Measurements from ENCODE around the gene CSNK1D. TPM values are rescaled to one million over a fixed set of nuclear protein-coding genes. Genes with fewer than 3 reads are reported as not detected.
A peak's percentile ranks its signal among the peaks of the same experiment; 100 is the strongest.
"Not testable (repeated sequence)": the region's sequence is repeated elsewhere in the genome, so short reads cannot be mapped to it uniquely, and the experiment has no call there.

The CSNK1D gene
- polyA plus RNA-seq, 4 donors: 111 to 148 (median 137) TPM

DNA sequence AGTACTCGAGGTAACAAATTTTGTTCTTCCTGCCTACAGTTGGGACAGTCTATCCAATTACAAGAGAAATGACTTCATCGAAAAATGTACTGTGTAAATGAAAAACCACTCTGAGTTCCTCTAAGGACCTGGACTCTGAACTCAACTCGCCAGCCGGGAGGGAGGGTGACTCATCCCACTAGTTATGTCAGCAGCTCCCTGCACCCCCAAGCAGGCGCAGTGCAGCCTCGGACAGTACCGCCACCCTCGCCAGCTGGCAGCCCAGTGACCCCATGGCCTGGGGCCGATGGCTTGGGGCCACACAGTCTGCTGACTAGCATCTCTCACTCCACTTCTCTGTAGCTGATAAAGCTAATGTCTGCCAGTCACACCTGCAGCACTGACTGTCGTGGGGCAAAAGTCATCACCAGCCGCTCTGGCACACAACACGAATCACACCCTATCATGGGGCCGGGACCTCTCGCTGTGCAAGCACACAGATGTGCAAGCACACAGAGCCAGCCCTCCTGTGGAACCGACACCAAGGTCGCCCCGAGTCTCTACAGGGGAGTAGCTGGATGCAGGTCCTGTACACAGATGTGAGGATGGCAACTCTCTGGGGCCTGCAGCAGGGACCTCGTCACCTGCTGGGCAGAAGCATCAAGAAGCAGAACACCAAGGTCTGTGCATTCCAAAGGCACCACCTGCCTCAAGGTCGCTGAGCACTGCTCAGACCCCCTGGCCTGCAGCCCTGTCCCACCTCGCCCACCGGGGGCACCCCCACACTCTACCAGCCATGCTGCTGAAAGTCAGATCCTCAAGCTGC, 5.7 kb downstream of the CSNK1D start:
- Histone ChIP-seq H3K4me3 (ENCODE audit: low read depth in 1 of 3, low read length in 3 of 3) (peak overlapping the region in 2 of 3 donors; percentile 1 to 34), H3K4me1 (ENCODE audit: control insufficient read depth in 3 of 3, insufficient read depth in 2 of 3, low read depth in 1 of 3, low read length in 2 of 3) (peaks cover 12 to 62% (median 21%) of the 10 kb centered on the region in 3 donors), H3K36me3 (ENCODE audit: control insufficient read depth in 3 of 3, insufficient read depth in 2 of 3, low read depth in 1 of 3, low read length in 3 of 3) (peaks cover 5 to 90% (median 15%) of the 10 kb centered on the region in 3 donors), H3K27ac (ENCODE audit: low read depth in 1 of 3, low read length in 2 of 3) (peak overlapping the region; percentile 92 to 99 (median 97)), H3K9me3 (ENCODE audit: control insufficient read depth in 2 of 2, insufficient read depth in 1 of 2, low read depth in 1 of 2, low read length in 1 of 2) (no peaks in the 10 kb centered on the region), H3K27me3 (ENCODE audit: control insufficient read depth in 3 of 3, insufficient read depth in 3 of 3, low read length in 3 of 3) (no peaks in the 10 kb centered on the region)
- DNase-seq: peak; percentile 96 to 99
- WGBS, 3 donors: 4 to 24% (median 20%) methylated on average over 21 of the region's 21 CpGs
- no peak for FAIRE-seq

DNA sequence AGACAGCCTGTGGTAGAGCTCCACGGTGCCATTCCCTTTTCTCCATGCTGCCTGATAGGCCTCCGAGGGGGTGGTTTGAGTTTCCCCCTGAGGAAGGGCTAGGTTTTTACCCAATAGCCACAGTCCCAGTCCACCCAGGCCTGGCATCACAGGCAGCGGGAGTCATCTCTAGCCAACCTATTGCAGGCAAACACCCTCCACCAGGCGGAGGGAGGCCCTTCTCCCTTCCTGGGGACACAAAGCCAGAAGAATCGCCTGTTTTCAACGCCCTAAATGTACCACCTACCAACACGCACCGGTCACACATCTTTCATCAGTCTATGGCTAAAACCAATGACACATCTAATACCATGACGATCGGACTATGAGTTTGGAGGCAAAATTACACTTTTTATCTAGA, 7.4 kb downstream of the CSNK1D start:
- Histone ChIP-seq H3K36me3 (ENCODE audit: control insufficient read depth in 3 of 3, insufficient read depth in 2 of 3, low read depth in 1 of 3, low read length in 3 of 3) (peaks cover 8 to 93% (median 26%) of the 10 kb centered on the region in 3 donors), H3K27me3 (ENCODE audit: control insufficient read depth in 3 of 3, insufficient read depth in 3 of 3, low read length in 3 of 3) (no peaks in the 10 kb centered on the region), H3K4me3 (ENCODE audit: low read depth in 1 of 3, low read length in 3 of 3) (no peak overlapping the region), H3K4me1 (ENCODE audit: control insufficient read depth in 3 of 3, insufficient read depth in 2 of 3, low read depth in 1 of 3, low read length in 2 of 3) (peaks cover 4 to 53% (median 15%) of the 10 kb centered on the region in 3 donors), H3K27ac (ENCODE audit: low read depth in 1 of 3, low read length in 2 of 3) (peak overlapping the region; percentile 79 to 99 (median 97)), H3K9me3 (ENCODE audit: control insufficient read depth in 2 of 2, insufficient read depth in 1 of 2, low read depth in 1 of 2, low read length in 1 of 2) (no peaks in the 10 kb centered on the region)
- DNase-seq: no peak
- FAIRE-seq: no peak
- WGBS, 3 donors: 77 to 86% (median 85%) methylated on average over 10 of the region's 10 CpGs

DNA sequence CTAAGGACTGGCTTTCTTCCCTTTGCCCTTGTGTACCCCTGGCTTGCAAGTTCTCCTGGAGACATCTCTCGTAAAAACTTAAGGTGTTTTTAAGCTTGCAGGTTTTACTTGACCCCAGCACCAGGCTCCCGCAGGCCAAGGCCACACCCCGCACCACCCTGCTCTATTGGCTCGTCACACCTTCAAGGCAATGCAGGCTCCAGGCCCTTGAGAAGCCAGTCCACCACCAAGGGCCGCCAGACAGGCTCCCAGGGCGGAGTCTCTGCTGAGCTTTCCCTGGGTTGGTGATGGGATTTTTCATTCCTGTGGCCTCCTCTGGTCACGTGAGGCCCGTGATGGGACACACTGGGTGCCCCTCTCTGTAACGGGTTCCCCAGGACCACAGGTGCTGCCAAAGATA, 9.9 kb downstream of the CSNK1D start:
- peaks cover 4 to 29% (median 5%) of the 10 kb centered on the region in 3 donors for H3K4me1 ChIP-seq (ENCODE audit: control insufficient read depth in 3 of 3, insufficient read depth in 2 of 3, low read depth in 1 of 3, low read length in 2 of 3)
- DNase-seq: no peak
- FAIRE-seq: no peak
- H3K4me3 ChIP-seq (ENCODE audit: low read depth in 1 of 3, low read length in 3 of 3): no peak overlapping the region
- no peaks in the 10 kb centered on the region for H3K9me3 ChIP-seq (ENCODE audit: control insufficient read depth in 2 of 2, insufficient read depth in 1 of 2, low read depth in 1 of 2, low read length in 1 of 2)
- H3K27me3 ChIP-seq (ENCODE audit: control insufficient read depth in 3 of 3, insufficient read depth in 3 of 3, low read length in 3 of 3): no peaks in the 10 kb centered on the region
- 64 to 82% (median 75%) methylated on average over 9 of the region's 9 CpGs for WGBS, 3 donors
- no peak overlapping the region for H3K27ac ChIP-seq (ENCODE audit: low read depth in 1 of 3, low read length in 2 of 3)
- peaks cover 8 to 79% (median 31%) of the 10 kb centered on the region in 3 donors for H3K36me3 ChIP-seq (ENCODE audit: control insufficient read depth in 3 of 3, insufficient read depth in 2 of 3, low read depth in 1 of 3, low read length in 3 of 3)

DNA sequence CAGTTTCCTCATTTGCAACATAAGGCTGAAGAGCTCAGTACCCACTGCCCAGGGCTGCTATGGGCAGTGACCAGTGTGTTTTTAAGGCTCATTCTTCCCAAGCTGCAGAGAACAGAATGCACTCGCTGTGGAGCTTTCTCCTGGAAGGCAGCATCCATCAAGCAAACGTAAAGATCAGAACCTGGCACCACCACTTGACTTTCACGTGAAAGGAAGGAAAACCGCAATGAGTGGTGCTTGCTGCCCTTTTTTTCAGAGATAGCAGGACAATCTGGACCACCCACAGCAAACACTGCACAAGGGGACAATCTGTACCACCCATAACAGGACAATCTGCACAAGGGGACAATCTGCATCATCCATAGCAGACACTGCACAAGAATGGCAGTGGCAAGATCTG, 11.2 kb downstream of the CSNK1D start:
- peaks cover 11 to 78% (median 38%) of the 10 kb centered on the region in 3 donors for H3K36me3 ChIP-seq (ENCODE audit: control insufficient read depth in 3 of 3, insufficient read depth in 2 of 3, low read depth in 1 of 3, low read length in 3 of 3)
- no peaks in the 10 kb centered on the region for H3K9me3 ChIP-seq (ENCODE audit: control insufficient read depth in 2 of 2, insufficient read depth in 1 of 2, low read depth in 1 of 2, low read length in 1 of 2)
- no peak for FAIRE-seq
- peaks cover 0 to 17% (median 0%) of the 10 kb centered on the region in 3 donors for H3K4me1 ChIP-seq (ENCODE audit: control insufficient read depth in 3 of 3, insufficient read depth in 2 of 3, low read depth in 1 of 3, low read length in 2 of 3)
- no peak overlapping the region for H3K27ac ChIP-seq (ENCODE audit: low read depth in 1 of 3, low read length in 2 of 3)
- DNase-seq: no peak
- 78 to 85% (median 83%) methylated on average over 4 of the region's 4 CpGs for WGBS, 3 donors
- no peak overlapping the region for H3K4me3 ChIP-seq (ENCODE audit: low read depth in 1 of 3, low read length in 3 of 3)
- no peaks in the 10 kb centered on the region for H3K27me3 ChIP-seq (ENCODE audit: control insufficient read depth in 3 of 3, insufficient read depth in 3 of 3, low read length in 3 of 3)

DNA sequence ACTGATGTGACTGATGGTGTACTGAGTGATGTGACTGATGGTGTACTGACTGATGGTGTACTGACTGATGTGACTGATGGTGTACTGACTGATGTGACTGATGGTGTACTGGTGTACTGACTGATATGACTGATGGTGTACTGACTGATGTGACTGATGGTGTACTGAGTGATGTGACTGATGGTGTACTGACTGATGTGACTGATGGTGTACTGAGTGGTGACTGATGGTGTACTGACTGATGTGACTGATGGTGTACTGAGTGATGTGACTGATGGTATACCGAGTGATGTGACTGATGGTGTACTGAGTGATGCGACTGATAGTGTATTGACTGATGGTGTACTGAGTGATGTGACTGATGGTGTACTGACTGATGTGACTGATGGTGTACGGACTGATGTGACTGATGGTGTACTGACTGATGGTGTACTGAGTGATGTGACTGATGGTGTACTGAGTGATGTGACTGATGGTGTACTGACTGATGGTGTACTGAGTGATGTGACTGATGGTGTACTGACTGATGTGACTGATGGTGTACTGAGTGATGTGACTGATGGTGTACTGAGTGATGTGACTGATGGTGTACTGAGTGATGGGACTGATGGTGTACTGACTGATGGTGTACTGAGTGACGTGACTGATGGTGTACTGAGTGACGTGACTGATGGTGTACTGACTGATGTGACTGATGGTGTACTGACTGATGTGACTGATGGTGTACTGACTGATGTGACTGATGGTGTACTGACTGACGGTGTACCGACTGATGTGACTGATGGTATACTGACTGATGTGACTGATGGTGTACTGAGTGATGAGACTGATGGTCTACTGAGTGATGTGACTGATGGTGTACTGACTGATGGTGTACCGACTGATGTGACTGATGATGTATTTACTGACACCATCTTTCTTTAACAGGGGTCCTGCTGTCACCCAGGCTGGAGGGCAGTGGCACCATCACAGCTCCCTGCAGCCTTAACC, 13.2 kb downstream of the CSNK1D start:
- not testable (repeated sequence) for H3K27ac ChIP-seq (ENCODE audit: low read depth in 1 of 3, low read length in 2 of 3); H3K9me3 ChIP-seq (ENCODE audit: control insufficient read depth in 2 of 2, insufficient read depth in 1 of 2, low read depth in 1 of 2, low read length in 1 of 2); H3K4me1 ChIP-seq (ENCODE audit: control insufficient read depth in 3 of 3, insufficient read depth in 2 of 3, low read depth in 1 of 3, low read length in 2 of 3); FAIRE-seq; H3K27me3 ChIP-seq (ENCODE audit: control insufficient read depth in 3 of 3, insufficient read depth in 3 of 3, low read length in 3 of 3); H3K4me3 ChIP-seq (ENCODE audit: low read depth in 1 of 3, low read length in 3 of 3); DNase-seq
- peaks cover 8 to 80% (median 39%) of the 10 kb centered on the region in 3 donors for H3K36me3 ChIP-seq (ENCODE audit: control insufficient read depth in 3 of 3, insufficient read depth in 2 of 3, low read depth in 1 of 3, low read length in 3 of 3)
- 93 to 97% (median 96%) methylated on average over 8 of the region's 8 CpGs for WGBS, 3 donors

DNA sequence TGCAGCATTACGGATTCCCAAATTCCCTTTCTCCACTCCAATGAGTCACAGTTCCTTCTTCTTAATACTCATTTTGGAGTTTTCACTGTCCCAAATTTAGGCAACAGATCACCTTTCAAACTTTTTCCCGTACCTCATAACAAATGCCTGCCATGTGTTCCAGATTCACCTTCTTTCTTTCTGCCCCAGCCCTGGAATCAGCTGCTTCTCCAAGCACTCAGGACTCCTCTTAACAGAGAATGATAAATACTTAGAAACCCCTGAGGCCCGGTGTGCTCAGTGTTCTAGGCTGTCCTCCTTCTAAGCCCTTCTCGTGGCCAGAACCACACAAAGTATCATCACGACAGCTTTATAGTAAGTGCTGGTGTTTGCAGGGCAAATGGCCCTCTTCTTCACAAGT, 14.9 kb downstream of the CSNK1D start:
- Histone ChIP-seq H3K4me1 (ENCODE audit: control insufficient read depth in 3 of 3, insufficient read depth in 2 of 3, low read depth in 1 of 3, low read length in 2 of 3) (no peaks in the 10 kb centered on the region), H3K36me3 (ENCODE audit: control insufficient read depth in 3 of 3, insufficient read depth in 2 of 3, low read depth in 1 of 3, low read length in 3 of 3) (peaks cover 8 to 74% (median 37%) of the 10 kb centered on the region in 3 donors), H3K9me3 (ENCODE audit: control insufficient read depth in 2 of 2, insufficient read depth in 1 of 2, low read depth in 1 of 2, low read length in 1 of 2) (no peaks in the 10 kb centered on the region), H3K27me3 (ENCODE audit: control insufficient read depth in 3 of 3, insufficient read depth in 3 of 3, low read length in 3 of 3) (no peaks in the 10 kb centered on the region), H3K27ac (ENCODE audit: low read depth in 1 of 3, low read length in 2 of 3) (no peak overlapping the region), H3K4me3 (ENCODE audit: low read depth in 1 of 3, low read length in 3 of 3) (no peak overlapping the region)
- DNase-seq (no peak), FAIRE-seq (no peak)
- WGBS, 3 donors: 76 to 83% (median 81%) methylated on average over 5 of the region's 5 CpGs

DNA sequence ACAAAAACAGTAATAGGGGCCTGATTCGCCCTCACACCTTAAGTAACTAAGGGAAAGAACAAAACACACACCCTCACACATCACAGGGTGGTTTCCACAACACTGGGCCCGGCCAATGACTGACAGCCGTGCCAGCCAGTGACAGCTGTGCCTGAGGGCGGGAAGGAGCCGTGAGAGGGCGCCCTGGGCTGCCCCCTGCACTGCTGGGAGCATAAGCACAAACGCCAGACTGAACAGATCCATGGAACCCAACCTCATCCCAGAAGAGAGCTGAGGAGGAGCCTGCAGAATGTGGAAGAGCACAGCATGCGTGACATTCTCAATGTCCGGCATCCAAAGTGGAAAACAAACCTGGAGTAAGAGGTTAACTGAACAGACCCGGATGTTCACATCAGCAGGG, 16.0 kb downstream of the CSNK1D start:
- H3K27me3 ChIP-seq (ENCODE audit: control insufficient read depth in 3 of 3, insufficient read depth in 3 of 3, low read length in 3 of 3): no peaks in the 10 kb centered on the region
- H3K4me1 ChIP-seq (ENCODE audit: control insufficient read depth in 3 of 3, insufficient read depth in 2 of 3, low read depth in 1 of 3, low read length in 2 of 3): no peaks in the 10 kb centered on the region
- H3K27ac ChIP-seq (ENCODE audit: low read depth in 1 of 3, low read length in 2 of 3): peak overlapping the region in 1 of 3 donors; percentile 21
- 50 to 61% (median 50%) methylated on average over 10 of the region's 10 CpGs for WGBS, 3 donors
- H3K9me3 ChIP-seq (ENCODE audit: control insufficient read depth in 2 of 2, insufficient read depth in 1 of 2, low read depth in 1 of 2, low read length in 1 of 2): no peaks in the 10 kb centered on the region
- no peak overlapping the region for H3K4me3 ChIP-seq (ENCODE audit: low read depth in 1 of 3, low read length in 3 of 3)
- peak; percentile 51 to 57 for DNase-seq
- H3K36me3 ChIP-seq (ENCODE audit: control insufficient read depth in 3 of 3, insufficient read depth in 2 of 3, low read depth in 1 of 3, low read length in 3 of 3): peaks cover 11 to 74% (median 46%) of the 10 kb centered on the region in 3 donors
- FAIRE-seq: no peak

DNA sequence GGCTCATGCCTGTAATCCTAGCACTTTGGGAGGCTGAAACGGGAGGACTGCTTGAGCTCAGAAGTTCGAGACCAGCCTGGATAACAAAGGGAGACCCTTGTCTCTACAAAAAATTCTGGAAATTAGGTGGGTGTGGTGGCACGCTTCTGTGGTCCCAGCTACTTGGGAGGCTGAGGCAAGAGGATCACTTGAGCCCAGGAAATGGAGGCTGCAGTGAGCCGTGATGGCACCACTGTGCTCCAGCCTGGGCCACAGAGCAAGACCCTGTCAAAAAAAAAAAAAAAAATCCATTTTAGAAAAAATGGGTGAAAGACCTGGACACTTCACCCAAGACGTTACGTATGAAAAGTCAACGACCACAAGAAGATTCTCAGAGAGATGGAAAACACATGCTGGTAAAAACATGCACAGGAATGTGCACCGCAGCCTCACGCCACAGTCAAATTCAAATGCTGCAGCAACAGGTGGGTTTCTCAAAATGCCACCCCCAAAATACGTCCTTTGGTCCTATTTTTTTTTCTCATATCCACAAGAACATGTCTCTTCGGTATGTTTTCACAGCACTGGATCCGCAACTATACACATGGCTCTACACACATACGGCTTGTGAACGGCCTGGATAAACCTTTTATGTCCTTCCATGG, 17.1 kb downstream of the CSNK1D start:
- H3K4me1 ChIP-seq (ENCODE audit: control insufficient read depth in 3 of 3, insufficient read depth in 2 of 3, low read depth in 1 of 3, low read length in 2 of 3): no peaks in the 10 kb centered on the region
- H3K9me3 ChIP-seq (ENCODE audit: control insufficient read depth in 2 of 2, insufficient read depth in 1 of 2, low read depth in 1 of 2, low read length in 1 of 2): no peaks in the 10 kb centered on the region
- H3K36me3 ChIP-seq (ENCODE audit: control insufficient read depth in 3 of 3, insufficient read depth in 2 of 3, low read depth in 1 of 3, low read length in 3 of 3): peaks cover 19 to 74% (median 46%) of the 10 kb centered on the region in 3 donors
- no peak overlapping the region for H3K27ac ChIP-seq (ENCODE audit: low read depth in 1 of 3, low read length in 2 of 3)
- 91 to 94% (median 92%) methylated on average over 14 of the region's 14 CpGs for WGBS, 3 donors
- H3K27me3 ChIP-seq (ENCODE audit: control insufficient read depth in 3 of 3, insufficient read depth in 3 of 3, low read length in 3 of 3): no peaks in the 10 kb centered on the region
- no peak overlapping the region for H3K4me3 ChIP-seq (ENCODE audit: low read depth in 1 of 3, low read length in 3 of 3)
- no peak for FAIRE-seq
- DNase-seq: no peak
